GM18499 (cell line): ENCODE results near the gene TK1.

Source experiments
- ATAC-seq: cut with Tn5 transposase; IDR thresholded peaks from one replicate; pipeline ENCODE4 v1.9.1; 2021; ENCODE audit warnings: moderate number of reproducible peaks; ENCODE audit not compliant: insufficient read depth, unreplicated experiment

TK1 gene

DNA sequence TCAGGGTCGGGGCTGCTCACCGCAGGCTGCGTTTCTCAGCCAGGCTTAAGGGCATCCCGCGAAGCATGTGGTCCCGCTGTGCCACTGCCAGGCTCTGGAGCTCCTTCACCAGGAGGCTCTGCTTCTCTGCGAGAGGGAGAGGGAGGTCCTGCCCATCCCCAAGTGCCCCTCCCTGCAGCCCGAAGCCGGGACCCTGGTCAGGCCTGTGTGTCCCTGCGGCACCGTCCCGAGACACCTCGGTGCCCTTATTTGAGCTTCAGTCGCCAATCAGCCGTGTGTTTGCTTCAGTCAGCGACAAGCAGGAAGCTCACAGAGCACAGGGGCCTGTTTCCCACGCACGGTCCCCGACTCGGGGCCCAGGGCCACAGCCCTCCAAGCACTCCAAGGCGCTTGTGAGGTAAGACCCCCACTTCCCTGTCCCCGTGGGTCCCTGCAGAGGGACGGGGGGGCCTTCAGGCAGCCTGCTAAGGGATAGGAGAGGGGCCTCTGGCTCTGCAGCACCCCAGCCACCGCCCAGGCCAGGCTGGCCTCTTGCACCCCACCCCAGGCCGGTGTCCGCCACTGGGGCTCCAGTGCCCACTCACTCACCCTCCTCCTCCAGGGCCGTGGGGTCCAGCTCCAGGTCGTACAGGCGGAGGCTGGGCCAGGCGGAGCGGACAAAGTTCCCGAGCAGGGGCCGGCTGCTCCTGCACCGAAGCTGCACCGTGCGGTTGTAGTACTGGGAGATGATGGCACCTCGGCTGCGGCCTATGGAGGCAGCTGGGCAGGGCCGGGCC is 61.5 kb downstream of the TK1 start:
- ATAC-seq: no peak

- ATAC-seq: no peak
Measured at GRCh38 chr17:78124836-78125137, 62.1 kb downstream of the TK1 start.
